Endothelial cell (in vitro differentiated cells): ENCODE measurements around the gene CARD9. TPM values are rescaled to one million over a fixed set of nuclear protein-coding genes. Genes with fewer than 3 reads are reported as not detected.
A peak's percentile ranks its signal among the peaks of the same experiment; 100 is the strongest.

Source experiments
- DNase-seq: peaks from one replicate; pipeline ENCODE4 v3.0.0; 2021; ENCODE audit warnings: low spot score
- H3K27ac Mint-ChIP-seq: one replicate; pipeline ENCODE4 v1.8.0; 2021; ENCODE audit warnings: mixed read lengths, inconsistent platforms; ENCODE audit not compliant: unreplicated experiment
- H3K27me3 Mint-ChIP-seq: one replicate; pipeline ENCODE4 v1.8.0; 2021; ENCODE audit warnings: mild to moderate bottlenecking, moderate library complexity, mixed read lengths, inconsistent platforms; ENCODE audit not compliant: unreplicated experiment
- H3K36me3 Mint-ChIP-seq: one replicate; pipeline ENCODE4 v1.8.0; 2021; ENCODE audit warnings: mild to moderate bottlenecking, low read depth, mixed read lengths, inconsistent platforms; ENCODE audit not compliant: unreplicated experiment
- H3K4me1 Mint-ChIP-seq: one replicate; pipeline ENCODE4 v1.8.0; 2021; ENCODE audit warnings: mild to moderate bottlenecking, mixed read lengths, inconsistent platforms; ENCODE audit not compliant: unreplicated experiment
- H3K4me3 Mint-ChIP-seq: one replicate; pipeline ENCODE4 v1.8.0; 2021; ENCODE audit warnings: mild to moderate bottlenecking, mixed read lengths, inconsistent platforms; ENCODE audit not compliant: unreplicated experiment
- H3K9me3 Mint-ChIP-seq: one replicate; pipeline ENCODE4 v1.8.0; 2021; ENCODE audit warnings: mixed read lengths, inconsistent platforms; ENCODE audit not compliant: unreplicated experiment
- CTCF ChIP-seq: fragments of 200-600 bp; sonication (generic); IDR thresholded peaks from one replicate; pipeline ENCODE4 v1.5.0; 2021; ENCODE audit warnings: antibody characterized with exemption; ENCODE audit not compliant: unreplicated experiment
- long read RNA-seq: library from polyadenylated mRNA; unstranded; transcript quantifications from one replicate; pipeline ENCODE4 v2.0.0, GENCODE V29; 2020; ENCODE audit not compliant: unreplicated experiment
- total RNA-seq: library from RNA; stranded (reverse); fragmentation: NEBNext Ultra II Directional; extraction: Animal tissue kit (Norgen Biotek cat#: 25700); gene quantifications from one replicate; pipeline ENCODE4 v1.2.1, GENCODE V29; 2021; ENCODE audit not compliant: unreplicated experiment

CARD9 gene, protein sequence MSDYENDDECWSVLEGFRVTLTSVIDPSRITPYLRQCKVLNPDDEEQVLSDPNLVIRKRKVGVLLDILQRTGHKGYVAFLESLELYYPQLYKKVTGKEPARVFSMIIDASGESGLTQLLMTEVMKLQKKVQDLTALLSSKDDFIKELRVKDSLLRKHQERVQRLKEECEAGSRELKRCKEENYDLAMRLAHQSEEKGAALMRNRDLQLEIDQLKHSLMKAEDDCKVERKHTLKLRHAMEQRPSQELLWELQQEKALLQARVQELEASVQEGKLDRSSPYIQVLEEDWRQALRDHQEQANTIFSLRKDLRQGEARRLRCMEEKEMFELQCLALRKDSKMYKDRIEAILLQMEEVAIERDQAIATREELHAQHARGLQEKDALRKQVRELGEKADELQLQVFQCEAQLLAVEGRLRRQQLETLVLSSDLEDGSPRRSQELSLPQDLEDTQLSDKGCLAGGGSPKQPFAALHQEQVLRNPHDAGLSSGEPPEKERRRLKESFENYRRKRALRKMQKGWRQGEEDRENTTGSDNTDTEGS
- total RNA-seq: 0.41 TPM
- long read RNA-seq, partial matches to known transcripts: 1 of 1 reads
- long read RNA-seq, other reads (novel, unspliced or antisense): 0 of 1 reads

DNA sequence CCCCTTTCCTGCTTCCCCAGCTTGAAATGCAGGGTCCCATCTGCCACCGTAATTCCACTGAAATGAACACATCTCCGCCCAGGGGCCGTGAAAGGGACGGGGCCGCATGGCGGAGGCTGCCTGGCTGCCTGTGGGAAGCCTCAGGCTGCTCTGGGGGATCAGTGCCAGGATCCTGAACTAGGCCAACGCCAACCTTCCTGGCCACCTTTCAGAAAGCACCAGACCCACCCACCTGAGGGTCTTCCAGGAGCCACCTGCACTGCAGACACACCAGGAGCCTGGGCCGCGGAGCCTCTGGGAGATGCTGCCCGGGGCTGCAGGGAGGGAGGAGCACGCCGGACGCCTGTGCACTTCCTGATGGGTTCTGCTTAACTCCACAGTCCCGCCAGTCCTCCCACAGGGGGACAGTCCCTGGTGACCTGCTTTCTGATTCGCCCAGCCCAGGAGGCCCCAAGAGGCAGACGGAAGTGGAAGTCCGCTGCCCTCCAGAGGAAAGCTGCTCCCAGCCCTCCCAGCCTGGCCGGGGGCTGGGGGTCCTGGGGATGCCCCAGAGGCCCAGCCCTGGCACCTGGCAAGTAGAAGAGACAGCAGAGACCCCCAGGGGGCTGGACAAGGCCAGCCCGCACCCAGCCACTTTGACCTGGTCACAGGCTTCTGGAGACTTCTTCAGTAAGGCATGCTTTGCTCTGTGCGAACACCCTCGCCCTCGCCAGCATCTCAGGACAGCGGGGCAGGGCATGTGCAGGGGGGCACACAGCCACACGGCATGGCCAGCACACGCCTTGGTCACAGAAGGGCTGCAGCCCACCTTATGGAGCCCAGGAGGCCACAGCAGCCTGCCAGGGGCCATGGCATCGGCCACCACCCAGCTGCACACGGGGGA lies at the start of gene CARD9:
Gene CARD9 (minus strand): TSS at position 370 of the 883 bp plus-strand sequence. CDS start 1,591 bp downstream, outside the sequence.
- no peak for DNase-seq
- no peaks in the 10 kb centered on the region for H3K36me3 Mint-ChIP-seq
- H3K4me1 Mint-ChIP-seq: peaks cover 6% of the 10 kb centered on the region
- no peak within 1 kb of the TSS for H3K27ac Mint-ChIP-seq
- peaks cover 12% of the 10 kb centered on the region for H3K27me3 Mint-ChIP-seq
- H3K4me3 Mint-ChIP-seq: no peak within 1 kb of the TSS
- TF ChIP-seq CTCF: no peak
- H3K9me3 Mint-ChIP-seq: no peaks in the 10 kb centered on the region

DNA sequence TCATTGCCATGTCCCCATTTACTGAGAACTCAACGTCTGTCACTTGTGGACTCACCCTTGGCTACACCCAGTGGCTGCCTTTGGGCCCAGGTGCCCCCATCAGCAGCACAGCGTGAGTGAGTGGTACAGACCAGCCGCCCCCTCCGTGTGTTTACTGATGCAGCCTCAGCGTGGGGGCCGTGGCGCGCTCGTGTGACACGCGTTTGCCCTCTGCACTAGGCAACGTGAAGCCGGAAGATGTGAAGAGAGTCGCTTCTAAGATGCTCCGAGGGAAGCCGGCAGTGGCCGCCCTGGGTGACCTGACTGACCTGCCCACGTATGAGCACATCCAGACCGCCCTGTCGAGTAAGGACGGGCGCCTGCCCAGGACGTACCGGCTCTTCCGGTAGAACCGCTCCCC lies 49.4 kb upstream of the CARD9 start:
- Mint-ChIP-seq H3K27me3 (peaks cover 2% of the 10 kb centered on the region), H3K36me3 (peaks cover 19% of the 10 kb centered on the region), H3K4me3 (peak overlapping the region; percentile 83), H3K9me3 (no peaks in the 10 kb centered on the region), H3K27ac (no peak overlapping the region), H3K4me1 (no peaks in the 10 kb centered on the region)
- TF ChIP-seq CTCF: no peak
- DNase-seq: no peak

GRCh38 chr9:136421791-136422190 lies 48.3 kb upstream of the CARD9 start:
- Mint-ChIP-seq H3K4me3 (no peak overlapping the region), H3K27me3 (peaks cover under 1% of the 10 kb centered on the region), H3K9me3 (no peaks in the 10 kb centered on the region), H3K27ac (no peak overlapping the region), H3K36me3 (peaks cover 22% of the 10 kb centered on the region), H3K4me1 (no peaks in the 10 kb centered on the region)
- no peak for TF ChIP-seq CTCF
- no peak for DNase-seq

GRCh38 chr9:136419092-136419420 lies 45.6 kb upstream of the CARD9 start:
- no peak for TF ChIP-seq CTCF
- DNase-seq: no peak
- no peak overlapping the region for H3K27ac Mint-ChIP-seq
- no peaks in the 10 kb centered on the region for H3K4me1 Mint-ChIP-seq
- H3K36me3 Mint-ChIP-seq: peaks cover 32% of the 10 kb centered on the region
- H3K9me3 Mint-ChIP-seq: no peaks in the 10 kb centered on the region
- H3K27me3 Mint-ChIP-seq: peaks cover 2% of the 10 kb centered on the region
- H3K4me3 Mint-ChIP-seq: no peak overlapping the region
